ENCODE measurements around the gene C10orf105.

Gene C10orf105, protein sequence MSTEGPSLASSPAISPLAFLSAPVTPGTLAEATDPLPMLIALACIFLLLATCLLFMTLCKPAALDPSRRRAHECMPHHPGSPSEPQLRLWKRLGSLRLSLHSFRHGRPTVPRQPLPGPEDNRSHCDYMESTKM

DNA sequence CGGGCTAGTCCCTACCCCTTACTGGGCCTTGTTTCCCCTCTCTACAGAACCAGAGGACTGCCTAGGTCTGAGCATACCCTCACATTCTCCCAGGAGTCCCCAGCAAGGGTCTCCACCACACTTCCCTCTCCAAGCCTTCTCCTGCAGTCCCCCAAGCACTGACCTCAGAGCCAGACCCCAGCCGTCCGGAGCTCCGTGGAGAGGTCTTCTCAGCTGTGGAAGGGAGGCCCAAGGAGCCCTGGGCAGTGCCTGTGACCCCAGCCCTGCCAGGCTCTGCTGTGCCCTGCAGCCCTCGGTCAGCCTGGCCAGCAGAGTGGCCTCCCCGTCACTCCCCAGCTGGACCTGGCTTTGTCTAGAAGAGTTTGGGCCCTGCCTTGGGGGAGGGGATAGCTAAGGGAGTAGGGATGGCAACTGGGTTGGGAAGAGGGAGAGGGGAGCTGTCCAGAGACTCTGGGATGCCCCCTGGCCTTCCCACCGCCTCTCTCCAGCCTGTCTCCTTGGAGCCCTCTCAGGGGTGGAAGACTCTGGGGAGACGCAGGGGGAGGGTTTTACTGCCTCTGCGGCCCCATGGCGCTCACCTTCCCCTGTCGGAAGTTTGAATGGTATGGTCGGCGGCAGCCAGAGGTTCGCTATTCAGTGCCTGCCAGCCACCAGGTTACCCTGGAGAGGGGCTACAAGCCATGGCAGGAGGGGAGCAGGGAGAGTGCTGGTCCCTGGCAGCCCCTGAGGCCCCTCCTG is at the start of gene C10orf105:
C10orf105 (minus strand) TSS at position 315 of the 738 bp plus-strand sequence. CDS start 3,441 bp downstream, outside the sequence.
- no peak for DNase-seq

DNA sequence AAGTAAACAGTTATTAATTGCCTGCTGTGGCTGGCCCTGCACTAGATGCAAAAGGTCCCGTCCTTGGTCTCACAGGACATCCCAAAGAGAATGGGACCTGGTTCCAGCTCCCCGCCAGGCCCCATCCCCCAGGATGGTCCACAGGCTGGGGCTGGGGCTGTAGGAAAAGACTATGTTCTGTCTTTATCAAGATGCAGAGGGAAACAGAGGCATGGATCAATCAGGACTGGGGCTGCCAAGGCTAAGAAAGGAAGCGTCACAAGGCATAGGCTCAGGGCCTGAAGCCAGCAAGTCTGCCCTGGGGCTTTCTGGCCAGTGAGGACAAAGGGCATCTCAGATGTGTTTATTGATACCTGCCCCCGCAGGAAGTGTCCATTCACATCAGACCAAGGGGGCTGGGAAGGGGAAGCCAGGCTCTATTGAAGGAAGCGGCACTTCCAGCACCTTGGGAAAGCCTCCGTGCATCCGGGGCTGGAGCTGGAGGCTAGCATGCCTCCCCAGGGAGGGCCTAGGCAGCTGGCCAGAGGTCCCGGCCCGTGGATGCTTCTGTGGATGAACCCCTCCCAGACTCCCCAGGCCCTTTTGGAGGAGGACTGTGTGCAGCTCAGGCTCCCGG is 48.0 kb upstream of the C10orf105 start:
- no peak for DNase-seq

DNA sequence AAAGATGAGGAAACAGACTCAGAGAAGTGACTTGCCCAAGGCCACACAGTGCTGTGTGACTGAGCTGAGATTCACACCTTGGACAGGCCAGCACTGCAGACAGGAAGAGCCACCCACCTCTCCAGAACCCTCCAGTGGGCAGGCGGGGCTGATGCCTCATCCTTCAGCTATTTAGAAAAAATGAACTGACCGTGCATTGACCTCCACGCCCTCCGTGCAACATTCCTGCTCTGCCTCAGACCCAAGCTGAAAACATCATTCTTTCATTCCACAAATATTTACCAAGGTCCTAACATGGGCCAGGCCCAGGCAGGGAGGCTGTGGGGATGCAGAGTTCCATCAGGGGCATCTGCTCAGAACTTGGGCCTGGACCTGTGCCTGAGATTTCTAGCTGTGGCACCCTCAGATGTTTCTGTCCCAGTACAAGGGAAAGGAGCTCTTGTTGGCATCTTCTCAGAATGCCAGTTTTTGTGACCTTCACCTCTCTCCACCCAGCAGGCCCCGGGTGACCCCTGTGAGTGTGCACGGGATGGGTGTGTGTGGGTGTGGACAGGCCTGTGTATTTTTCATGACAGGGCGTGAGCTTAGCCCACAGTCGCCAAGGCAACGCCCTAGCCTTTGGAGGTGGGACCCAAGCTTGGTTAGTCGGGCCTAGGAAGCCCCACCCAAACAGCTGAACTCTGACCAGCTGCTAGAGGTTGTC is 47.3 kb upstream of the C10orf105 start:
- DNase-seq: no peak

DNA sequence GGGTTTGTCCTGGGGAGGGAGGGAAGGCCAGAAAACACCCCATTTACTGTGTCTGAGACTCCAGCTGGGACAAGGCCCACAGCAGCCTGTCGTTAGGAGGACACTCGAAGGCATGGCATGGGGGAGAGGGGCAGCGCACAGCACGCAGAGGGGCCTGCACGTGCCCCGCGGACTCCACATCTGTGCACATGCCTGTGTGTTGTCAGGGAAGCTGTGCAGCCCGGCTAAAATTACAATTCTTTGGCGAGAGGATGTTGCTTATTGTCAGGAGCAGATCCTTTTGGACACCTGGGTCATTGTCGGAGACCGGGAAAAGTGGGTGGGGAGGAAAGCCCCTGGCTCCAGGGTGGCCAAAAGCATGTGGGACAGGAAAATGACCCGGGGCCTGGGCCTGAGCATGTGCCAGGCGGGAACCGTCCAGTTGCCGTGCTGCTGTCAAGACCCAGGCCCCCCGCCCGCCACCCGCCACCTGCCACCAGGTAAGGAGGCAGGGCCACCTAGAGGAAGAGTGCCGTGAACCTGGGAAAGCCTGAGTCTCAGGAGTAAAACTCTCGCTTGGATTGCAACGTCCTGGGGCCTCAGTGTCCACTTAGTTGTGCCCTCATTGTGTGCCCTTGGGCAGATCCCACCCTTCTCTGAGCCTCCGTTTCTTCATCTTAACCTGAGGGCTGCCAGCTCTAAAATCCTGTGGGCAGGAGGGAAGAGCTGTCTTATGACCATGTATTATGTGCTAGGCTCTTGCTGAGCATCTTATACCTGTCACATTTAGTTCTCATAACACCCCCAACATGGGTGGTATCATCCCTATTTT is 46.5 kb upstream of the C10orf105 start:
- DNase-seq: no peak

DNA sequence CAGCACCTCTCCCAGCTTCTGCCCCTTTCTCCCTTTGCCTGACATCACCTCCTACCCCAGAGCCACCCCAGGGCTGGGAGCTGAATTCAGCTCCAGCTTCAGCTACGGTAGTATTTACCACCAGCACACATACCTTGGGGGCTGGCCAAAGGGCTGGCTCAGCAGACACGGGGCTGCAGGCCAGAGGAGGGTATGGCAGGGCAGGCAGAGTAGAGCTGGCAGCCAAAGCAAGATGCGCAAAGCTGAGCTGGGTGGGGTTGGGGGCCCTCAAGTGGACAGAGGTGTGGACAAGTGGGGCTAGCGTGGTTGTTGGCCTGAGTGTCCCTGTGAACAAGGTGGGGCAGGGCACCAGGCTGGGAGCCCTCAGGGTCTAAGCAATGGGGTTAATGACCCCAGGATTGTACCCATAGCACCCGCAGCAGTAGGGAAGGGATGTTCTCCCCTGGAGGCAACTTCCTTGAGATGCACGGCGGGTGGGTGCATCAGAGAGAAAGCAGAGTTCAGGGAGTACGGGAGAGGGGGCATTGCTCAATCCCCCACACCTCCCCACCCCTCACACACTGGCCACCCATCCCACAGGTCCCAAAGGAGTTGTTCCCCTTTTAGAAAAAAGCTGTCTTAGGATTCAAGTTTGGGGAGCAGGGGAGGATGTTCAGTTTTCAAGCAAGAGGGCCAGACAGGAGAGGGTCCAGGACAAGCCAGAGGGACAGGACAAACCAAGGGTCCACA is 45.8 kb upstream of the C10orf105 start:
- no peak for DNase-seq

DNA sequence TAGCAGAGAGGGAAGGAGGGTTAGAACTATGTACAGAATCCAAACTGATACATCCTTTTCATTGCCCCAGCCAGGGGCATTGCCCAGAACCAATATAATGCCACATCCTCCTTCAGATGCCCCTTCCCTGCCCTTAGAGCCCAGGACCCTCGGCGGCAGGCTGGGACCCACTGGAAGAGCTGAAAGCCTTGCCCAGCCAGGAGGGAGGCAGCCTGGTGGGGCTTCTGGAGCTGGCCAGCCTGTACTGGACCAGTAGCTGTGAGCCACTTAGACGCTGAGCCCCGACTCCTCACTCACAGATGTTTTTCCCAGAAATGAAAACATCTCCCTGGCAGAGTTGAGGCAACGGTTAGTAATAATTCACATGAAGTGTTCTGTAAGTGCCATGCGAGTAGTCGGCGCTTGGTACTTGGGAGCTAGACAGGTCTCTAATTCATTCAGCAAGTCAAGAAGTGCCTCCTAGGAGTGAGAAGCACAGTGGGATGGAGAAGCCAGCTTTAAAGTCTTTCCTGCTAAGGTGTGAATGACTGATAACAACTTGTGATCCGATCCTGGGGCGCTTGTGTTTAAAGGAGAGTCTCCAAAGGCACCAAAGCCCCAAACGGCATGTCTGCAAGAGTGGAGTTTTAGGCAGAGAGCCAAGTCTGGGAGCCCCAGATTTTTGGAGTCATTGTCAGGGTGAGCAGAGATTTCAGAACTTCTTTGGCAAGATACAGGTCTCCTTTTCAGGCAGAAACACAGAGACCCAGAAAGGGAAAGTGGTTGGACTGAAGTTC is 44.0 kb upstream of the C10orf105 start:
- DNase-seq: no peak

DNA sequence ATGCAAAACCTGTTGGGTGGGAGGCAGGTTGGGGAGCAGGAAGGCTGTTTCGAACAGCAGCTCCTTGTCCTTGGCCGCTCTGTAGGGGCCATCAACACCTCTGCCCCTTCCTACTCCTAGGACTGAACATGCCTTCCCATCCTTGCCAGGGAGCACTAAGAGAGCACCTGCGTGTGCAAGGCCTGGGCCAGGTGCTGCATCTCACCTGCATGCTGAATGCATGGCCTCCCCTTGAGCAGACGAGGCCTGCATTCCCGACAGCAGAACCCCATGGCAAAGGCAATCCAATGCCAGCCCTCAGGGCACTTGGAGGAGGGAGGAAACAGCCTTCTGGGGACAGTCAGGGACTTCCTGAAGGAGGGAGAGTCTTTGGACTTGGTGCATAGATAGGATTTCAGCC is 42.7 kb upstream of the C10orf105 start:
- no peak for DNase-seq

DNA sequence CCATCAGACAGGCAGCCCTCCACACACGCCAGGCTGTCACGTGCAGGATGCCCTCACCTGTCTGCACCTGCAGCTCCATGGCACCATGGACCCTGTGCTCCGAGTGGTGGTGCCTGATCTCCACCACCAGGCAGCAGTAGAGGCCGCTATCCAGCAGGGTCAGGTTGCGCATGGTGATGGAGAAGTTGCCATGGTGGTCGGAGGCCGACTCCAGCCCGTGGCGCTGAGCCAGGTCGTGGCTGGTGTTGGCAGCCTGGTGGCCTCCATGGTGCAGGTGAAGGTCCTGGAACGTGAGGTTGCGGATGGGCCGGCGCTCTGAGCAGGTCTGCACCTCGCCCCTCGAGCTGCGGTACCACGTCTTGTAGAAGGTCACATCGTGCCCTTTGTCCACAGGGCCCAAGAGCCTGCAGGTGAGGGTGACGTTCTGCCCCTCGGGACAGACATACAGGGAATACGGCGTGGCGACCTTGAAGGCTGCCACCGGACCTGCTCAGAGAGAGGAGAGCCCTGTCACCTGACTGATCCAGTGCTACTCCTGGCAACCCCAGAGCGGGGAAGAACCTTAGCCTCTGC is 42.0 kb upstream of the C10orf105 start:
- no peak for DNase-seq

DNA sequence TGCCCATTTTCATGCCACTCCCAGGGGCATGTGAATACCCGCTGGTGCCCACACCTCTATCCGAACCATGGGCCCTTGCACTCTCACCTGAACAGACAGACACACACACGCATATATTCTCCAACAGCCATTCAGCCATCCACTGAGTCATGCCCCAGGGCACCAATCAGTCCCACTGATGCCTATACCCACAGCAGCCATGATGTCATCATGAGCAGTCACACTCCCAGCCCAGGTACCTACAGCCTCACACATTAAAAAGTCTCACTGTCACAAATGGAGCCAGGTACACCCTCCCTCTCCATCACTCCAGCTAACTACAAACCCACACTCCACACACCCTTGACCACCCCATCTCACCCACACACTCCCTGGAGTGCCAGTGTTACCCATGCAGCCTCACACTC is 41.5 kb upstream of the C10orf105 start:
- DNase-seq: peak; percentile 75

DNA sequence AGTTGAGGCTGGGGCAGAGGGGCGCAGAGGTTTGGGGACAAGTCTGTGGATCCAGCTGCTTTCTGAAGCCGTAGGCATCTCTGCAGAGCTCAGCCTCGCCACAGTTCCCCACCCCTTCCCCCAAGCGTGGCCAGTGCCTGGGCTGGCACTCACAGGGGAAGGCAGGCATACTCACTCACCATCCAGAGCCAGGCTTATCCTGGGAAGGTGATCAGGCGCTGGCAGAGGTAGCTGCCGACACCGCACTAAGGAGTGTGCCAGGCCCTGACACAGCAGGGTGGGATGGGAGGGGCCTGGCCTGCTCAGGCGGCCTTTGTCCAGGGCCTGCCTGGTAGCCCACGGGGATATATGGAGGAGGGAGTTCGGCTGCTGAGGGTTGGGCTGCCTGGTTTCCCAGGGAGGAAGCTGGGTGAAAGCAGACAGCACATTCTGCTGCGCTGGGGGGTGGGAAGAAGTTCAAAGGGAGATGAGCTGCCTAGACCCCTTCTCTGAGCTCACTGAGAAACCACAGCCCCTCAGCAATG is 37.9 kb upstream of the C10orf105 start:
- DNase-seq: peak; percentile 61

DNA sequence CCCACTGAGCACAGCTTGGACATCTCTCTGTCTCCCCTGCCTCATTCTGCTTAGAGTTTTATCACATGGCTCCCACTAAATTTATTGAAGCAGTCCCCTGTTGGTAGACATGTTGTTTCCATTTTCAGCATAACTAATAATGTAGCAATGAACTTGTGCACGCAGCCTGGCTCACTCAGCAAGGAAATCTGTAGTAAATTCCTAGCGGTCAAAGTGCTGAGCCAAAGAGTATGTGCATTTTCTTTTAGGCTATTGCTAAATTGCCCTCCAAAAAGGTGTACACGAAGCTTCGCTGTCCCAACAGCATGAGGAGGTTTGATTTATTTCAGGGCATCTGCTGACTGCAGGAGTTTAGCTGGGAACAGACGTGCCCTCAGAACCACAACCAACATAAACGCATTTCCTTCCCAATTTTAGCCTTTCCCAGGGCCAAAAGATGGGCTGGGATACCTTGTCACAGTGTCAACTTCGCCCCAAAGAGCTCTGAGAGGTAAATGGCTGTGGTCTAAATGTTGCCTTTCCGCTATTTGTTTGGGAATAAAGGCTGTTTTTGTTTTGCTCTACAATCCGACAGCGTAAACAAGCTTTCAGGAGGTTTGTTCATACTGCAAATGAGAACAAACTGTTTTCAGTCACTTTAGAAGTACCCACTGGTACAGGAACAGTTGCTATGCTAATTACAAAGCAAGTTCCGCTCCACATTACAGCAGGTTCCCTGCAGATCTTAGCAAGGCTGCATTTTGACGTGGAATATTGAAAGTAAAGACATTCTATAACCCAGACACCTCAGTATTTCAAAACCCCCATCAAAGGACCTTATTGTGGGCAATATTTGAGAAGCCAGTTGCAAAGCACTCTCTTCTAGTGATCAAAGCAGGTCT is 37.0 kb upstream of the C10orf105 start:
- peak; percentile 37 for DNase-seq

DNA sequence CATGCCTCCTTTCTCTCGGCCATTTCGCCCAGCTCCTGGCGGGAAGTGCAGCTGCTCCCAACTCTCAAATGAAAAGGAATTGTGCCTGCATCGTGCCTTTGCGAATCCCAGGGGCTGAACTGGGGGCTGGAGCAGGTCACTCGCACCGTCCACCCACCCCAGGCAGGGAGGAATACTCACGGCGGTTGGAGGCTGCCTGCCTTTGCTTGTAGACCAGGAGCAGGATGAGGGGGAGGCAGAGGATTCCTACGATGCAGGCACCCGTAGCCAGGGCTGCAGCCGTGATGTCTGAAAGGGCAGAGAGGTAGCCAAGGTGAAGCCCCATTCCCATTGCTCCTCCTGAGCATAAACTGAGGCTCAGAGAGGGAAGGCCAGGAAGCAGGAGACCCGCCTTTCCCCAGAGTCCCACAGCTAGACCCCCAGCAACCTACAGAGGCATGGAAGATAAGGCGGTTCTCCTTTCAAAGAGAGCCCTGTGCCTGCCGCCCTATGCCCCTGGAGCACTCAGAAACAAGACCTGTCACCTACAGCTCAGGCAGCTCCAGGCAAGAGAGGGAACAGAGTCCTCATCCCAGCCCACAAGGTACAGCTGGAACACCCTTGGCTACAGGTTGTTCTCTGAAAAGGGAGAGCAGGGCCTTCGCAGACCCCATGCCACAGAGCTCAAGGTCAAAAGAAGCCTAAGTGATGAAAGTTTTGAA is 35.8 kb upstream of the C10orf105 start:
- DNase-seq: no peak

DNA sequence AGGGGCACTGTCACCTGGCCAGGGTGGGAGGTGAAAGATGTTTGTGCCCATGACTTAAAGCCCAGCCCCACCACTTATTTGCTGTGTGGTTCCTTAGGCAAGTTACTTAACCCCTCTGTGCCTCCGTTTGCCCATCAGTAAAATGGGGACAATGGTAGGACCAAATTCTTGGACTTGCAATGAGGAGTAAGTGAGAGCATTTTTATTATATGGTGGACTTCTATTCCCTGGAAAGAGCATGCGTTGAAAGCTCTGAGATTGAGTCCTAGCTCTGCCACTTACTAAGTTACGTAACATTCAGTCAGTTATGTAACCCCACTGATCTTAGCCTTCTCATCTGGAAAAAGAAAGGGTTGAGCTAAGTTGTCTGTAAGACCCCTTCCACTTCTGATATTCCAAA is 35.0 kb upstream of the C10orf105 start:
- no peak for DNase-seq

DNA sequence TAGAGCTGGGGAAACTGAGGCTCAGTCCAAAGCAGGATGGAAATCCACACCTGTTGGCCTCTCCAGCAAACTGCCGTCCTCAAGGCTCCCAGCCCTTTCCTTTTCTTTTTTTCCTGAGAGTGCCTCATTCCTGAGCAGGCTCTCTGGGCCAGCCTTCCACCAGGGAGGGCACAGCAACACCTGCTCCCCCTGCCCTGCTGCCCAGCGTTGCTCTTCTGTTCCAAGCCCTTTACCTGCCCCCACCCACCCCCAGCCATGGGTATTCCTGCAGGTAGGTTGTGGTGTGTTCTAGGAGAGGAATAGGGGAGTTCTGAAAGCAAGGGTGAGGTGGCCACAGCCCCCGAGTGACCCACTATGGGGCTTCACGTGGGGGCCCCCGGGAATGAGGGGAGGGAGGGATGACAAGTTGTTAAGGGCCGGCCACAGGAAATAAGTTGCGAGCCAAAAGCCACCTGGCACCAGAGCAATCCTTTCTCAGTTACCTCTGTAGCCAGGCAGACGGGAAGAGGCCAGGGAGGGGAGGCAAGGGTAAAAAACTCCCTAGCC is 34.5 kb upstream of the C10orf105 start:
- no peak for DNase-seq

DNA sequence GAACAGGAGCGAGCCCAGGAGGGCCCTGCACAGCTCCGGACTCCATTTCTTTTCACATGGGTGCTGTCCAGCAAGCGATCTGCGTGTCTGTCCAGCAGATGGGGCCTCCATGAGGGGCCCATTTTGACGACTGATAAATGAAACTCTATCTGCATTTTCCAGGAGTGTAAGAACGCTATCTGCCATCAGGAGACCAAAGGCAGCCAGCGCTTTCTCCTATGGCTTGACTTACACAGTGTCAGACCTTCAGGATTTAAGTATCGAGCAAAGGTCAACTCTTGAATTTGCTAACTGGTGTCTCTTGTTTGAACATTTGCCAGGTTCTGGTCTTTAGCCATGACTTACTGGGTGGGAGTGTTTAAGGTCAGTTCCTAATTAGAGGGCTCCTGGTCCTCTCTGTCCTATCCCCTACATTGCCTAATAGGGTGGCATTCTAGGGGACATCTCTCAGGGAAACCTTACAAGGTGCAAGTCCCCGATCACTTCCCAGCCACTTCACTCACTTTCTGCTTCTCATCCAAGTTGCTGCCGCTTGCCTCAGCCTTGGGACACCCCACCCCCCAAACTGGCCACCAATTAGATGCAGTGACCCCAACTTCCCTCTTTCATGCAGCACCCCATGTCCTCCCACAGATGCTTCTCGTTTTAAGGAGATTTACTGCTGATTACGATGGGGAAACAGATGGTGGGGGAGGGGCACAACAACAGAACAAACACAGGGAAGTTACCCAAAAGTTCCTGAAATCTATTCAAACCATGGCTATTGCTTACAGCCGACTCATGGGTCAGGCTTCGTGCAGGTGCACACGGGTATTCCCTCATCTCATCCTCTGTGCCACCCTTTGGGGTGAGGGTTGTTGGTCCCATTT is 33.7 kb upstream of the C10orf105 start:
- no peak for DNase-seq

DNA sequence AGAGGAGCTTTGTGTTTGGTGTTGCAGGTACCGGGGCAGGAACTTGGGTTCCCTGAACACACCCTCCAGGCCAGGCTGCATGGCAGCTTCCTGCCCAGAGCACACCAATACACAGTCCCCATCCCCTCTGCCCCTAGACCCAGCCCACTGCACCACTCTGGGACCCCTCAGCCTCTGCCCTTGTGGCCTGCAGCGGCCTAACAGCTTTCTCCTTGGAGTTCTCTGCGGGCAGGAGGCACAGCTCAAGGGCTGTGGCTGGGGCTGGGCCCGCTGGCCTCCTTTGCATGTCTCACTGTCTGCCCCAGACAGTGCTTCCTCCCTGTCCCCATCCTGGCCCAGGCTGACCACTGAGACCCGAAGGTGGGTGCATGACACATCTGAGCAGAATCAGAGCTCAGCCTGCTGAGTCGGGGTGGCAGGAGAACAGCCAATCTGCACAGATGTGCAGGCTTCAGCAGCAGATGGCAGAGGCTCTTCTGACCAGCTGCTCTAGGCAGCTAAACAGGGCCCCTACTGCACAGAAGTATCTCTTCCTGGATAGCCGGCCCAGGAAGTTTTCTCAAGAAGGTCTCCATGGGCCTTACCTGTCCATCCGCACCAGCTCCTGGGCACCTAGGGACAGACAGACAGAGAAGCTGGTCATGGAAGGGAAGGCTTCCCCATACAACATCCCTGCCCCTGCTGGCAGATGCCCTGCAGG is 33.0 kb upstream of the C10orf105 start:
- DNase-seq: peak; percentile 59
